ENCODE measurements around the gene GABBR1. TPM values are rescaled to one million over a fixed set of nuclear protein-coding genes. Genes with fewer than 3 reads are reported as not detected.
A peak's percentile ranks its signal among the peaks of the same experiment; 100 is the strongest.

The GABBR1 gene
- total RNA-seq, 1 experiment from 2014 or later, result 146 TPM

GRCh38 chr6:29630315-29630714 lies 2.7 kb downstream of the GABBR1 start:
- Histone ChIP-seq H3T11ph (ENCODE audit: low read length) (no peak overlapping the region), H3K4me1 (ENCODE audit: insufficient read depth, low read length) (peaks cover 9% of the 10 kb centered on the region; the same call in 1 of the 2 replicates), H3K27ac (ENCODE audit: insufficient read length, low read depth, low read length) (no peak overlapping the region), H4K5ac (ENCODE audit: insufficient read length, low read depth, low read length) (no peak overlapping the region), H3K79me1 (ENCODE audit: insufficient read depth, low read depth, low read length, poor library complexity, severe bottlenecking) (no peaks in the 10 kb centered on the region), H2BK5ac (ENCODE audit: insufficient read length, low read length) (no peak overlapping the region), H3K18ac (ENCODE audit: insufficient read length, low read depth, low read length) (no peak overlapping the region), H3K27me3 (ENCODE audit: insufficient read depth, low read length) (no peaks in the 10 kb centered on the region), H3K4me2 (ENCODE audit: insufficient read depth, insufficient read length, low read length) (peak overlapping the region; percentile 93), H3K56ac (ENCODE audit: insufficient read length, low read depth, low read length) (no peak overlapping the region), H3K9ac (ENCODE audit: extremely low read depth, insufficient read length, low read length) (no peak overlapping the region), H2BK15ac (ENCODE audit: low read depth, low read length) (no peak overlapping the region), H2BK12ac (ENCODE audit: insufficient read length, low read depth, low read length) (no peak overlapping the region), H2BK20ac (ENCODE audit: low read depth, low read length, poor library complexity, severe bottlenecking) (no peak overlapping the region), H2BK120ac (ENCODE audit: low read depth, low read length, poor library complexity, severe bottlenecking) (no peak overlapping the region), H4K91ac (ENCODE audit: insufficient read length, low read depth, low read length) (no peak overlapping the region), H3K79me2 (ENCODE audit: insufficient read depth, low read length) (peaks cover 7% of the 10 kb centered on the region; the same call in 1 of the 2 replicates), H2AK5ac (ENCODE audit: insufficient read length, low read length) (no peak overlapping the region), H3K9me3 (ENCODE audit: control insufficient read depth, low read depth, low read length) (no peaks in the 10 kb centered on the region), H3K14ac (ENCODE audit: insufficient read depth, low read length) (no peak overlapping the region), H3K23me2 (ENCODE audit: insufficient read length, low read depth, low read length, poor library complexity, severe bottlenecking) (peaks cover 45% of the 10 kb centered on the region), H3K4ac (ENCODE audit: low read depth, low read length) (no peak overlapping the region), H4K20me1 (ENCODE audit: control insufficient read depth, insufficient read depth, insufficient read length) (no peaks in the 10 kb centered on the region), H3K23ac (ENCODE audit: insufficient read length, low read depth, low read length) (no peak overlapping the region), H2AFZ (ENCODE audit: low read length) (no peak overlapping the region), H4K8ac (replicated peaks; ENCODE audit: insufficient read length, low read depth, low read length) (no peak overlapping the region)
- Mint-ChIP-seq H3K36me3 (ENCODE audit: insufficient read depth in 1 of 3, low read depth in 3 of 3) (peaks cover under 1 to 35% (median 9%) of the 10 kb centered on the region in 3 experiments; a peak in 5 of 7 replicates), H3K27ac (no peak overlapping the region), H3K9me3 (peaks cover 0 to 5% of the 10 kb centered on the region in 2 experiments; a peak in 2 of 5 replicates), H3K4me1 (peaks cover 67% of the 10 kb centered on the region in 2 experiments), H3K27me3 (ENCODE audit: low read depth) (no peaks in the 10 kb centered on the region; the same call in none of the 2 replicates), H3K4me3 (peak overlapping the region; percentile 88 to 92)
- TF ChIP-seq CTCF (conservative IDR thresholded peaks at IDR 0.05), result no peak
- no CpG with 5 or more reads among the region's 9 CpGs for WGBS (ENCODE audit: extremely low coverage, insufficient read length, low lambda C conversion rate)
- no peak for DNase-seq
